GM21576 (cell line): Measurements from ENCODE around the gene IL1RAPL1.
"Not testable (repeated sequence)": the region's sequence is repeated elsewhere in the genome, so short reads cannot be mapped to it uniquely, and the experiment has no call there.

Experiments used
- ATAC-seq: cut with Tn5 transposase; IDR thresholded peaks from one replicate; pipeline ENCODE4 v1.9.1; 2021; ENCODE audit warnings: mild to moderate bottlenecking, moderate library complexity; ENCODE audit not compliant: unreplicated experiment

The IL1RAPL1 gene

DNA sequence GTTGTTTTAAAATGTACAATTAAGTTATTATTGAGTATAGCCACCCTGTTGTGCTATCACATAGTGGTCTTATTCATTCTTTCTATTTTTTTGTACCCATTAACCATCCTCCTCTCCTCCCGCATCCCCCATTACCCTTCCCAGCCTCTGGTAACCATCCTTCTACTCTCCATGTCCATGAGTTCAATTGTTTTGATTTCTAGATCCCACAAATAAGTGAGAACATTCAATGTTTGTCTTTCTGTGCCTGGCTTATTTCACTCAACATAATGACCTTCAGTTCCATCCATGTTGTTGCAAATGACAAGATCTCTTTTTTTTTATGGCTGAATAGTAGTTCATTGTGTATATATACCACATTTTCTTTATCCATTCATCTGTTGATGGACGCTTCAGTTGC is 179.3 kb downstream of the IL1RAPL1 start:
- not testable (repeated sequence) for ATAC-seq

DNA sequence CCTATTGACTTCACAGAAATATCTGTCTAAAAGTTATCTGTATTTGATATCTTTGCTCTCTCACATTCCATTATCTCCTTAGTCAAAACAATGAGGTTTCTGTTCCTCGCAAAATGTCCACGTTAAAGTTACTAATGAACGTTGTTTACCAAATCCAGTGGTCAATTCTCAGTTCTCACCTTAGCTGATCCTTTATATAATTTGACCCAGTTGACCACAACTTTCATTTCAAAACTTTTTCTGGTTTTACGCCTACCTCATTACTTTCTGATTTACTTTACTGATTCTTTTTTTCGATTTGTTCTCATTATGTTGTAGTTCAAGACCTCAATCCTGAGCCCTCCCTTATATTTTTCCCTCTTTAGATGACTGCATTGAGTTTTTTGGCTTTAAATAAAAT is 186.6 kb downstream of the IL1RAPL1 start:
- no peak for ATAC-seq

DNA sequence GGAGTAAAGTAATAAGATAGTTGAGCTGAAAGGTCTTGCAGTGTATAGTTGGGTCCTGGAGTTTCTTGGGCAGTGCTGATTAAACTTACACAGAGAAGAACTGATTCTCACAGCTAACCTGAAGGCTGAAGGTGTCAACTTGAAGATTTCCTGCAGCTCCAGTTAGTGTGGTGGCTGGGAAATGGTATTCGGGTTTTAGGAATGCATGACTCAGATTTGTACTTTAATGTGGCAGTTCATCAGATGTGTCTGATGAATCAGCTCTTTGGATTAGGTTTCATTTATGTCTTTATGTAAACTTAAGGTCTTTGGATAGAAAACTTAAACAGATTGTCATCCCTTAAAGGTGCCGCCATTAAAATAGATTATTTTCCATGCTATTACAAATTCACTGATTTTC is 200.0 kb downstream of the IL1RAPL1 start:
- no peak for ATAC-seq

DNA sequence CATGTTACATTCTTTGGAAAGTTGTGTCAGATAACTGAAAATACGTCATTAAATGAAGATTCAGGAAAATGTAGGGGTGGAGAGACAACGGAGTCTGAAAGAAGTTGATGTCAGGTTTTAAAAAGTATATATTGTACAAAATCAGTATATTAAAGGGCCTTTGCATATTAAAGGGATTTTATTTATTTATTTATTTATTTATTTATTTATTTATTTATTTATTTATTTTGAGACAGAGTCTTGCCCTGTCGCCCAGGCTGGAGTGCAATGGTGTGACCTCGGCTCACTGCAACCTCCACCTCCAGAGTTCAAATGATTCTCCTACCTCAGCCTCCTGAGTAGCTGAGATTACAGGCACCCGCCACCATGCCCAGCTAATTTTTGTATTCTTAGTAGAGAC is 213.4 kb downstream of the IL1RAPL1 start:
- not testable (repeated sequence) for ATAC-seq

DNA sequence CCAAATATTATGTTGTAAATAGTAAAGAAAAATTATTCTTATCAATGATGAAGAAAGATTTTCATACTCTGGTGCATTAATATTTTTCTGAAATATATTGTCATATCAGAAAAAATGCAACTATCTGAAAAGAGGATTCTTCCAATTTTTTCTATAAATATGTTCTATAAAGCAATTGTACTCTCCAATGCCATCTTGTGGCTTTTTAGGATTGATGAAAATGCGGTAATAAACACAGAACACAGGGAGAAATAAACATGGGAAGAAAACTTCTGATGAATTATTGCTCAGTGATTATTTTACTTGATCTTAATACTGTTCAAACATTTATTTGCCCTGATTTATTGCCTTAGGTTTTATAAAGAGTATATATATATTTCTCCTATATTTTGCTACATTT is 215.4 kb downstream of the IL1RAPL1 start:
- ATAC-seq, result no peak

DNA sequence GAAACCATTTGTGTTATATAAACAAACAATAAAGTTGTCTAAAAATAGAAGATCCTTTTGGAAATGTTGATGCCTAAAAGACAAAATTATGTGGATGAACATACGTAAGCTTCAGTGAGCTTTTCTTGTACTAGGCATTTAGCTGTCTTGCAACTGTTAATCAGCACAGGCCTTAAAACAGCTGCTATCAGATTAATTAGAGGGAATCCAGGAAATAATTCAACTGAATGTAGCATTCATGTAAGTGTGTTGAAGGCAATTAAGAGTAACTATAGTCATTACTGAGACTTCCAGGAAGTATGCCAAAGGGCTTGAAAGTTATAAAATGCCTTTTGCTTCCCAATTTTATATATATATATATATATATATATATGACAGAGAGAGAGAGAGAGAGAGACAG is 248.7 kb downstream of the IL1RAPL1 start:
- ATAC-seq, result no peak

DNA sequence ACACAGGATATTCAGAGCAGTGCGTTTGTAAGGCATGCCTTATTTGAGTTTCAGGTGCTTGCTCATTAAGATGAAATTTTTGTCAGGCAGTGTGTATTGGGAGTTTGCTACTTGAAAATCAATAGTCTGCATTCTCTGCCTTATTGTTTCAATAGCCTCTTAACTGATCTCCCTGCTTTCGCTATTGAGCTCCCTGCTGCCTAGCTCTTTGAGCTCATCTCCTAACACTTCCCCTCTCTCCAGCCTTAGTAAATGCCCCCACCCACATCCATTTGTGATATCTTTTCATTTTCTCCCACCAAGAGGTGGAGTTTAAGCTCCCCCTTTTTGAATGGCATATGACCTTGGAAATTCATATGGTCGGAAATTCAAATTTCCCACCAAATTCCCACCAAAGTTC is 256.6 kb downstream of the IL1RAPL1 start:
- ATAC-seq, result no peak

DNA sequence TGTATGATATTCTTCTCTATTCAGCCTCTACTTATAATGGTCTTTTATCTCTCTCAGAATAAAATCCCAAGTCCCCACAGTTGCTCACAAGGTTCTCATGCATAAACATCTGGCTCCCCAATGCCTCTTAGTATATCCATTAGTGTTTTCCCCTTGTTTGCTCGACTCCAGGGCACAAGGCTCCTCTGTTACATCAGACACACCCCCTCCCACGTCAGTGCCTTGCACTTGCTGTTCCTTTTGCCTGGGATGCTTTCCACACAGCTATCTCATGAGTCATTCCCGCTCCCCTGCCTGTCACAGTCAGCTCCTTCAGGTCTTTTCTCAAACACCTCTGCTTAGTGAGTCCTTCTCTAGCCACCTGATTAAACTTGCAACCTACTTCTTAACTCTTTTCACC is 260.2 kb downstream of the IL1RAPL1 start:
- no peak for ATAC-seq

DNA sequence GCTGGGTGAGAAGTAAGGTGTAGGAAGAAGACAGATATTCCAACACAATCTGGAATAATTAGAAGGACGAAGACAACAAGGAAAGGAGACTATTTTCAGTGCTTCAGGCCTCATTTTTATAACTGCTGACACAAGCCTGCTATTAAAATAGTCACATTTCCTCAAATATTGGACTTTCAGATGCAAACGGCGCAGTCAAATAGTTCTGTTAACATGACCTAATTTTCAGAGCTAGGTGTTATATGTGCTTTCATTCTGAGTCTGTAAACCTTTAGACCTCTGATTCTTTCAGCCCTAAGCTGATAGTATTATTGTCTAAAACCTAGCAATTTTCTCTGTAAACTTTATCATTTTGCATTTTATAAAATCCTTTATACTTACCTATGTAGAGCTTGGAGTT is 261.5 kb downstream of the IL1RAPL1 start:
- ATAC-seq, result no peak

DNA sequence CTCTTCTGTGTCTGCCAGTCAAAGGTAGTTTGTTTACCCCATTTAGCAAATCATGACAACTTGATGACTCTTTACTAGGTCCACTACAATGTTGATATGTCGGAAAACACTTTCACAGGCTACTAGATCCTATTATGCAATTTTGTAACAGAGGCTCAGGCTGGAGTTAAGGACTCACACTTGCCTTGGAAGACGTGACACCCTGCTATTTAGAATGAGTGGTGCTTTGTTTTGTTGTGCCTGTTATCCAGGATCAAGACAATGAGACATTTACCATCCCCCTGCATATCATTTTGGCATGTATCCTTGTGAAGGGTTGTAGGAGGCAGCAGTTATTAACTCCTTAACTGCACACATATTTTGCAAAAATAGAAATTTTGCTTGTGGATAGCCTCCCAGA is 263.7 kb downstream of the IL1RAPL1 start:
- ATAC-seq, result no peak

DNA sequence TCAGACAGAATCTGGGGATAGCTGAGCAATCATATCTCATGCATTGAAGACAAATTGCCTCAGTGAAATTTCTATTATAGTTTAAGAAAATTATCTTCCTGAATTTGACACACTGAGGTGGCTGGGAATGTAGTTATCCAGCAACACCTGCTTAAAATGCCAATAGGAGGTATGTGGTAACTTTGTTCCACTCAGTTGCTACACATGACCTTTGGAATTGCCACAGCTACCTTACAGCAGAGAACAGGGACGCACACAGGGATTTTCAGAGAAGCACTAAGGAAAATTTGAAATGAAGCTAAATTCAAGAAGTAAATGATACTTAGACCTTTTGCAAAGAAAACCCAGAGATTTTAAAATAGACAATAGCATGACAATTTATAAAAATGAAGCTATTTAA is 264.6 kb downstream of the IL1RAPL1 start:
- no peak for ATAC-seq

DNA sequence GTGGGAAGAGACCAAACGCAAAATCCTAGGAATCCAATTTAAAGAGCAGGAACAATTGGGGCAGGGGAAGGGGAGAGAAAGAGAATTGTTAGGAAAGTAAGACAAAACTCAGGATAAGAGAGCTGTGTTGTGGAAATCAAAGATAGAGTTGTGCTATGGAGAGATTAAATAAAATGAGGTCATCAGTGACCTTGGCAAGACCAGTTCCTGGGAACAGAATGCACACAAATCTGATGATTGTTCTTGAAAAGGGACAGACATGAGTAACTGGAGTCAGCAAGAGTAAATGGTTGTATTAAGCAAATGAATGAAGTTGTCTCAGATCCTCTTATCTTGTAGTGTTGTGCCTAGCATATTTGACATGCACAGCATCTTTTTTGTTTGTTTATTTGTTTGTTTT is 267.4 kb downstream of the IL1RAPL1 start:
- no peak for ATAC-seq

DNA sequence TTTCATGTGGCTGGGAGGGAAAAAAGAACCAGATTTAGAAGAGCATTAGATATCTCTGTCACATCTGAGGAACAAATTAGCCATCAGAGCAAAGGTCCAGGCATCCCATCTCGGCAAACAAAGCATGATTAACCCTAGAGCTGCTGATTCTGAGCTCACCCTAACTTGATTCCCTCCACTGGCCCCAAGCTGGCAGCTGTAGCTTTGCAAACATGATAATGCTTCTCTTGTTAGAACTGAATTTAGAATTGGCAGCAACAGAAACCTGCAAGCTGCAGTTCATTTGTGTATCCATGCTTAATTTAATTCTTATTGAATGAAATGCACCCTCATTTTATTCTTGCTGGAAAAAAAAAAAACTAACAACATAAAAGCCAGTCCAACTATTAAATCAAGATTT is 289.2 kb downstream of the IL1RAPL1 start:
- ATAC-seq, result no peak

DNA sequence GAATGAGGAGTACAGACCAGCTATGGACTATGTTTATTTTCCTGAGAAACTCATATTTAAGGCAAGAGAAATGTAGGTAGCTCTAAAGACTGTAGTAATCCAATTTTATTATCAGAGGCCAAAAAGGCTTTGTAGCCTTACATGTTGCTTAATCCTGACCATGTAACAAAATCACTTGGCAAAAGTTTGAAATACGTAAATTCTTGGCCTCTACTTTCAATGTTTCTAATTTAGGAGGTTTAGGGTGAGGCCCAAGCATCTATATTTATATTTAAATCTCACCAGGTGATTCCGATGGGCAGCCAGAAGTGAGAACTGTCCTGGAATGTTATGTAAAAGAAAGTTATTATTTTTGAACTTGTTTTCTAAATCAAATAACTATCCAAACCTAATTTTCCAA is 289.7 kb downstream of the IL1RAPL1 start:
- ATAC-seq, result no peak

DNA sequence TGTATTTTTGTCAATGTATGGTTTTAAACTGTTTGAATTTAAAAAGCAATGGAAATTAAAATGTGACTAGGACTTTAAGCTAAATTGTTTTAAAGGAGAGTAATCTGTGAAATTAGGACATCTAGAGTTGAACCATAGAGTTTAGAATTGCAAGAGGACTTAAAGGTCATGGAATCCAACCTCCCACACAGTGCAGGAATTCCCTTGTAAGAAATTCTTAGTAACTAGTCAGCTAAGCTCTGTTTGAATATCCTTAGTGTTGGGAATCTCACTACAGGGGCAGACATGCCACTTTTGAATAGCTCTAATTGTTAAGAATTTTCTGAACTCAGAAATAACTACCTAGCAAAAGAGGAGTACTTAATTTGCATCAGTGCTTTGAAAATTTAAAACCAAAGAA is 292.9 kb downstream of the IL1RAPL1 start:
- ATAC-seq, result no peak

DNA sequence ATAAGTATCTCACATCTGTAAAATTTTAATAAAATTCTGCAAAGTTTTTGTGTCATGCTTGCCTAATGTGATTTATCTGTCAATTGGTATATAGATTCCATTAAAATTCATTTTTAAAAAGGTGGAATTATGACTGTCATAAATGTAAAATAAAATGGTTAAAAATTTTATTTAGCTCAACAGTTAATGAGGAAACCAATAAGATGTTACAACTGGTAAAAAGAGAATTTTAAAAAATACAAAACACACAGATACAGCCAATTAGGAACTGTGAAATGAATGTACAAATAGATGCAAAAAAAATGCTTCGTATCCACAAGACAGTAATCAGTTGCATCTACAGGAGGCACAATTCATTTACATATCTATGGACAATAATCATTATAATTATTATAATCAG is 297.6 kb downstream of the IL1RAPL1 start:
- ATAC-seq, result no peak

DNA sequence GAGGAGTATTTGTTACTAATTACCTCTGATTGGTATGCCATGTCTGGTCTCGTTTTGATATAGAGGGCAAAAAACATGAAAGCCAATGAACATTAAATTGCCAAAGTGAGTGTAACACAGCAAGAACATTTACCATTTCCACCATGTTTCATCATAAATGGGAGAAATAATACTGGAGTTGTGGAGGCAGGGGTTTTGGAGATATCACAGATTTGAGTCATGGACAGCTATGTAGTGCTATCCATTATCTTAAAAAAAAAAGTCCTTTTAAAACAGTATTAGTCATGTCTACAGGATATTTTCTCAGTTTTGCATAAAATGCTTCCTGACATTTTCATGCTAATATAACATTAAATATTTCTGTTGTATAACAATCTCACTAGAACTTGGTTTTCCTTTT is 301.2 kb downstream of the IL1RAPL1 start:
- no peak for ATAC-seq

DNA sequence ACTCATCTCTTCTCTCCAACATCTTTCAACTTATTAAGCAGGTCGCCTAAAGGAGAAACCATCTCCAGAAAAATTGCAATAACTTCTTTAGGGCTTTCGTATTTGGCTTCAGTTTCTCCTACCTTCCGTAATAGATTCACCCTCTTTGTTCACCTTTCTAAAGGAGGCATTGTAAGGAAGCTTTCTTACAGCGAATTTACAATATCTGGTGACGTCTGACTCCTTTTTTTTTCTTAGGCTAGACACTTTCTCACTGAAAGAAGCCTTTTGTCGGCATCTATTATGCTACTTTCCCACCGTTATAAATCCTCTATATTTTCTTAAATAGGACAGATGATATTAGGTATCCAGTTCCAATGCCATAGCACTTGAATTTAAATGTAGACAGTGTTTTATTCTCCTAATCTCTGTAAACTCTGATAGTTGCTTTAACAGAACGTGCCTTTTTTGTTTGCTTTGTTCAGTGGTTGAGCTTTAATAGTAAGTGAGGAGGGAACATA is 302.4 kb downstream of the IL1RAPL1 start:
- ATAC-seq, result no peak

DNA sequence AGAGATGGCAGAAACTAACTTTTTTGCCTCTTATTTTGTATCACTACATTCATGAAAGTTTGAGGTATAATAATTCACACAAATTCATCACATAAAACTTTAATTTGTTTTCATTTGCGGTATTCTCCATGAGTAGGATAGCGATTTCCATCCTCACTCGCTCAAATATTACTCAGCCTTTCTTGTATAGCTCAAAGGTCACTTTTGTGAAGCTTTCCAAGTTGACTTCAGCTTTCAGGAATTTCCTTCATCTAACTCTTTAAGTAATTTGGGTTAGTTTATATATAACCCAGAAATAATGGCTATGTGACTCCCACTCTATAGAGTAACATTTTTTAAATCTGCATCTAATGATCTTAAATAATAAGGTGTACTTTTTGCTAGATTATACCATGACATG is 314.4 kb downstream of the IL1RAPL1 start:
- ATAC-seq, result no peak

DNA sequence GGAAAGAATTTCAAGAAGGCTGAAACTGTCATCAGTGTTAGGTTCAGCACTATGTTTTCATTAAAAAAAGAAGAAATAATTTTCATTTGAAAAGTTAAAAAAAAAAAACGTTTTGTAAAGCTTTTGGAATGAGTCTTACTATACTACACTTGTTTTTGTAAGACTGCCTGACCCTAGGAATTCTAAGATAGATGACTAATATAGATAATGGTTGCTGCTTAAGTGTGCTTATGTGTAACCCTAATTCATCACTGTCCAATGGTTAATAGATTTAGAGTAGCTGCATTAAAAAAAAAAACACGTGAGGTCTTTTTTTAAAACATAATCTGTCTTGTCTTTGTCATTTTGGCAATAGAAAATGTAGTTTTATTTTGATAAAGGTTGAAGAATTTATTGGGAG is 323.2 kb downstream of the IL1RAPL1 start:
- ATAC-seq, result no peak

DNA sequence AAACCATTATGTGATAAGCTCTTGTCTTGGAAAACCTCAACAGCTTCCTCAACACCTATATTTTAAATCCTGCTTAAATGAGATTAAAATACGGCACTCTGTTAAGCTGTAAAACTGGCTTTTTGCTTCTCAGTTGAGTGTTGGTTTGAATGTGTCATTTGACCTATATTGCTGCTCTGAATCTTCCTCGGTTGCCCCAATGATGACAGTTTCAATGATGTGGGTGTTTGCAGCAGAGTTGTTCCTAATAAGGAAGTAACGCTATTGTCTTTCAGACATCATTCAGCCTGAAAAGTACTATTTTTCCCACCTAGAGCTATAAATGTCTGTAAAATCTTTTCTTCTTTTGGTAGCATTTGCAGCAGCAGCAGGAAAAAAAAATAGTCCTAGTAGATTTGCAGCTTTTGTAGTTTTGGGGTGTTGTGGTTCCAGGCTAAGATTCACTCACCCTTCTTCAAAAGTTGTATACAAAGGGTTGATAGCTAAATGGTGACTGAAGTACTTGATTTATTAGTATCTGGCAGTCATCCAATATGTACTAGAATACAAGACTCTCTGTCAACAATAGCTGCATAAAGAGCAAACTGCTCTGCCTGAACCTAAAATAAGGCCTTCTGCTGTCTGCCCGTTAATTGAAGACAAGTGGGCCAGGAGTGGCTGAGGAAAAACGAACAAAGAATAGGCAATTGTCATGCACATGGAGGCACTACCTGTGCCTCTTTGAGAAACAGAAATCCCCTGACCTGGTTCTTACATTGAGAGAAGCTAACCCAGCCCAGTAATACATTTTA is 333.1 kb downstream of the IL1RAPL1 start:
- no peak for ATAC-seq

DNA sequence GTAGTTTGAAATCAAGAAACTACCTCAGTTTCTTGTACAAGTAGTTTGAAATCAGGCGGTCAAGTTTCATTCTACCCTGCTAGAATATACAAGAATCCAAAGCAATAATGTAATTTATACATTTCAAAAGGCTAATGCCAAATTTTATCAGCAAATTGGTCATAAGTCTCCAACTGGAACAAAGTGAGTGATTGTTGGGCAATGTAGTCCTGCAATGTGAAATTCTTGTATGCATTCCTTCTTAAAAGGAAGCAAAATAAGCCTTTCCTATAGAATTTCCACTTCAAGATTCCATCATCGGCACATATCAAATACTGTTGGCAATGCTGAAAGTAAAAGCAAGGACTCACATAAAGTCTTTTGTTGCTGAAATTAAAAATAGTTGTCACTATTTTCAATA is 334.9 kb downstream of the IL1RAPL1 start:
- ATAC-seq, result no peak

DNA sequence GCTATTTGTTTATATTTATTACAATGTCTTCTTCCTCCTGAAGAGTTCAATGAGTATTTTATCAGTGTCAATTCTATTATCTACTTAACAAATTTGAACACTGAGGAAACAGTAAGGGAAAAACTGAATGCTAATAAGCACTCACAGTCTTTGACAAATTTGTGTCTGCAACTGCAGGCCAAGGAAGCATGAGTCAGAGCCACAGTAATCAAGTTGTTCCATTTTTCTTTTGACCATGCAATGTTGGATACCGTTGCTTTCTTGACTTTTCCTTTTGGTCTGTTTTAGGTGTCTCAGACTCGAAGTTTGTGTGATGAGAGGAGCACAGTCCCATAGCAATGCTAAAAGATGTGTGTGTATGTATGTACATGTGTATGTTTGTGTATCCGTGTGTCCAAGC is 359.6 kb downstream of the IL1RAPL1 start:
- no peak for ATAC-seq
